Endothelial cell of umbilical vein (primary cell): ENCODE data around the gene DLG1. TPM values are rescaled to one million over a fixed set of nuclear protein-coding genes. Genes with fewer than 3 reads are reported as not detected.

Experiments used
- BruUV-seq: library from RNA; stranded (reverse); fragments of 400-500 nt; replicated peaks from 2 replicates; lab custom pipeline; 2021; lab: Mats Ljungman, UMichigan
- CTCF ChIA-PET: fragments of 300-600, 350-600 bp; sonication (Branson Sonifier 250); formaldehyde crosslinking; loops from one replicate; lab custom pipeline; 2021; ENCODE audit warnings: antibody characterized with exemption, inconsistent platforms; lab: Charles Lee
- POLR2A ChIA-PET: fragments of 300-600, 350-600 bp; sonication (Branson Sonifier 250); formaldehyde crosslinking; loops from one replicate; lab custom pipeline; 2021; ENCODE audit warnings: antibody characterized with exemption, inconsistent platforms; lab: Charles Lee
- DNase-seq: peaks from one replicate; pipeline ENCODE4 v3.0.0-alpha.2; 2011; ENCODE audit warnings: low read depth, low spot score
- FAIRE-seq: peaks from 2 replicates; lab custom pipeline; 2011; peaks lifted over from hg19 to GRCh38; lab: Jason Lieb, UNC
- H2AFZ ChIP-seq: 2 replicates; pipeline ENCODE4 v1.6.0; 2012; ENCODE audit warnings: low read depth, low read length, control low read depth, inconsistent platforms
- H3K27ac ChIP-seq: 2 replicates; pipeline ENCODE4 v1.5.1; 2011; ENCODE audit warnings: low read depth, mild to moderate bottlenecking, control low read depth, low read length, moderate library complexity; ENCODE audit not compliant: insufficient read depth
- H3K27me3 ChIP-seq, 2 experiments: 2 replicates each; pipeline versions ENCODE4 v1.6.0 to v1.6.1; 2011; ENCODE audit warnings: low read length in 2 of 2, mixed read lengths in 1 of 2; ENCODE audit not compliant: control insufficient read depth in 2 of 2, insufficient read depth in 2 of 2
- H3K36me3 ChIP-seq, 2 experiments: 2 replicates in 1 of 2; 3 replicates in 1 of 2; pipeline ENCODE4 v1.5.1; 2011; ENCODE audit warnings: low read length in 2 of 2, mild to moderate bottlenecking in 1 of 2, moderate library complexity in 1 of 2; ENCODE audit not compliant: control insufficient read depth in 2 of 2, insufficient read depth in 2 of 2; ENCODE audit errors: extremely low read depth in 1 of 2
- H3K4me1 ChIP-seq: 3 replicates; pipeline ENCODE4 v1.5.1; 2011; ENCODE audit warnings: mild to moderate bottlenecking, low read length; ENCODE audit not compliant: control insufficient read depth, insufficient read depth; ENCODE audit errors: extremely low read depth
- H3K4me2 ChIP-seq: 2 replicates; pipeline ENCODE4 v1.6.1; 2011; ENCODE audit warnings: low read length, control low read depth, mixed read lengths; ENCODE audit not compliant: insufficient read depth
- H3K4me3 ChIP-seq, 3 experiments: fragments of 200-600 bp in 1 of 3; sonication (generic), shearing (Covaris generic) in 1 of 3; replicated peaks in 1 of 3; 2 replicates each; pipeline ENCODE4 v1.5.1; 2011 to 2016; ENCODE audit warnings: control low read depth in 3 of 3, low read length in 3 of 3, mild to moderate bottlenecking in 2 of 3, inconsistent platforms in 1 of 3, low read depth in 1 of 3, moderate library complexity in 1 of 3; ENCODE audit not compliant: insufficient read depth in 1 of 3
- H3K79me2 ChIP-seq: 2 replicates; pipeline ENCODE4 v1.6.0; 2012; ENCODE audit warnings: low read length, inconsistent platforms; ENCODE audit not compliant: control insufficient read depth, insufficient read depth
- H3K9ac ChIP-seq: replicated peaks from 2 replicates; pipeline ENCODE3; 2011; ENCODE audit warnings: low read length, control low read depth; ENCODE audit not compliant: insufficient read depth; ENCODE audit errors: extremely low read depth
- H3K9me1 ChIP-seq: replicated peaks from 3 replicates; pipeline ENCODE4 v1.6.0; 2011; ENCODE audit warnings: mild to moderate bottlenecking, low read length; ENCODE audit not compliant: control insufficient read depth, insufficient read depth; ENCODE audit errors: extremely low read depth
- H3K9me3 ChIP-seq: replicated peaks from 2 replicates; pipeline ENCODE4 v1.5.1; 2012; ENCODE audit warnings: low read length, inconsistent platforms; ENCODE audit not compliant: control insufficient read depth, insufficient read depth
- H4K20me1 ChIP-seq: replicated peaks from 2 replicates; pipeline ENCODE3; 2011; ENCODE audit warnings: mild to moderate bottlenecking, low read length; ENCODE audit not compliant: control insufficient read depth, insufficient read depth; ENCODE audit errors: extremely low read depth
- CTCF ChIP-seq, 2 donors: IDR thresholded peaks; 1 replicate in 1 of 2; 2 replicates in 1 of 2; pipeline ENCODE4 v1.5.1; 2011; ENCODE audit warnings: low read length in 2 of 2, mild to moderate bottlenecking in 2 of 2, moderate library complexity in 2 of 2, control low read depth in 1 of 2, inconsistent platforms in 1 of 2, low read depth in 1 of 2; ENCODE audit not compliant: insufficient read depth in 1 of 2; ENCODE audit errors: extremely low read depth in 1 of 2
- FOS ChIP-seq: IDR thresholded peaks from 2 replicates; pipeline ENCODE4 v1.6.1; 2011; ENCODE audit warnings: mild to moderate bottlenecking, low read length, moderate library complexity, borderline replicate concordance; ENCODE audit not compliant: insufficient read depth
- JUN ChIP-seq: IDR thresholded peaks from 2 replicates; pipeline ENCODE4 v1.6.1; 2011; ENCODE audit warnings: borderline replicate concordance, low read depth; ENCODE audit not compliant: insufficient read length, insufficient read depth
- MYC ChIP-seq: IDR thresholded peaks from one replicate; pipeline ENCODE4 v1.6.1; 2011; ENCODE audit warnings: mild to moderate bottlenecking, low read depth, low read length
- dilution Hi-C: fragments of 300-500 bp; cut with MboI; formaldehyde crosslinking; loops from one replicate; pipeline ENCODE4 v1.15.0; 2019; ENCODE audit warnings: low sequenced_read_pairs; ENCODE audit not compliant: extremely low pct_ligation_motif_present
- intact Hi-C: fragments of 100-400 bp; cut with micrococcal nuclease; formaldehyde crosslinking; loops from one replicate; pipeline ENCODE4 v1.10.0; 2022
- polyA plus RNA-seq, 4 experiments: library from polyadenylated mRNA; depleted of rRNA in 3 of 4; stranded (reverse) in 3 of 4; unstranded in 1 of 4; fragments of >200 nt; gene quantifications; 2 replicates each; pipeline versions ENCODE4 v1.2.1 to v1.2.3, GENCODE V29; 2011 to 2012; ENCODE audit warnings: missing spikeins in 1 of 4
- total RNA-seq: library from RNA; stranded (reverse); gene quantifications from 2 replicates; pipeline ENCODE4 v1.2.3, GENCODE V29; 2021
- TF ChIP-seq, protein P1 (sequence below): IDR thresholded peaks from 2 replicates; pipeline ENCODE4 v1.6.1; 2011; ENCODE audit not compliant: insufficient read depth, insufficient read length

Gene DLG1
- total and polyA plus RNA-seq, 2 donors (not counting 3 experiments of a cell fraction or from before 2014, with no cell fraction given), result 26.5 to 80.1 TPM

- FAIRE-seq (no peak), DNase-seq (no peak)
- Histone ChIP-seq H3K9me1 (no peaks in the 10 kb centered on the region), H3K9me3 (no peaks in the 10 kb centered on the region), H3K27me3 (no peaks in the 10 kb centered on the region), H3K4me2 (no peak overlapping the region), H3K4me3 (no peak overlapping the region), H2AFZ (no peak overlapping the region), H3K27ac (no peak overlapping the region), H4K20me1 (peaks cover 12% of the 10 kb centered on the region), H3K36me3 (no peaks in the 10 kb centered on the region), H3K4me1 (no peaks in the 10 kb centered on the region), H3K9ac (no peak overlapping the region), H3K79me2 (peaks cover 79% of the 10 kb centered on the region)
- POLR2A ChIA-PET, result no interaction called here
- intact Hi-C loops (no loop called here), dilution Hi-C loops (no loop called here)
- no TSS peak for BruUV-seq
- CTCF ChIA-PET, result interaction anchor here (1.5 to 2.5 kb wide), 3 partner anchors 23 to 282 kb away, joined by 4 to 5 read pairs (median 5); no protein-coding TSS in a partner anchor
- TF ChIP-seq CTCF (IDR thresholded peaks at IDR 0.05; ENCODE audit: extremely low read depth in 1 of 2, insufficient read depth in 1 of 2, low read depth in 1 of 2, low read length in 2 of 2), result no peak
- no peak for TF ChIP-seq JUN
- TF ChIP-seq, protein P1, sequence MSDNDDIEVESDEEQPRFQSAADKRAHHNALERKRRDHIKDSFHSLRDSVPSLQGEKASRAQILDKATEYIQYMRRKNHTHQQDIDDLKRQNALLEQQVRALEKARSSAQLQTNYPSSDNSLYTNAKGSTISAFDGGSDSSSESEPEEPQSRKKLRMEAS, result no peak
- TF ChIP-seq MYC, result no peak
- TF ChIP-seq FOS, result no peak
Measured at GRCh38 chr3:197227780-197228574, 70.4 kb downstream of the DLG1 start.
